ENCODE measurements around the gene RMI1.

DNA sequence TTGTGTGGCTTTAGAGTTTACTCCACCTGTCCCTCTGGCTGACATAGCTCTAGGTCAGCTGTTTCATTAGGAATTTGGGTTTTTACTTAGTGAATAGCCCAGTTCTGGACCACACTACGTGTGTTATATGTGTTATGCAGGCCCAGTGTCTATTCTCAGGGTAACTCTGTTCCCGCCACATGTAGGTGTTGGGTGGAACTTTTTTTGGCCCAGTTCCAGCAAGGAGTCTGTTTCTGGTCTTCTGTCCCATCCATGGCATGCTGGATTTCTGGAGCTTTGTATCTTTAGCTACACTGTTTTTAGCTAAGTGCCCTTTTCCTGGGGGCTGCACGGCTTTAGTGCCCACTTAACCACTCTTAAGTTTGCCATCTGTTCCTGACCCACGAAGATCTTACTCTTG is 15.5 kb downstream of the RMI1 start:
- TF ChIP-seq EZH2 (IDR thresholded peaks at IDR 0.05; ENCODE audit: insufficient read depth, low read length) = no peak
- TF ChIP-seq CTCF (IDR thresholded peaks at IDR 0.05; ENCODE audit: insufficient read depth, low read depth, low read length) = no peak

All from astrocyte (in vitro differentiated cells and primary cell).